Measurements from ENCODE around the gene ELOVL1.

ELOVL1 gene

GRCh38 chr1:43315963-43316737, 51.7 kb downstream of the ELOVL1 start:
- DNase-seq (ENCODE audit: low read depth, low spot score): no peak
- in situ Hi-C loops (cut with HindIII; ENCODE audit: low sequenced_read_pairs): no loop called here
- H3K4me3 ChIP-seq (ENCODE audit: low read depth, low read length): no peak overlapping the region
- no peak for TF ChIP-seq CTCF (IDR thresholded peaks at IDR 0.05; ENCODE audit: low read depth, low read length)

GRCh38 chr1:43315481-43315880, 52.3 kb downstream of the ELOVL1 start:
- no peak for TF ChIP-seq CTCF (IDR thresholded peaks at IDR 0.05; ENCODE audit: low read depth, low read length)

GRCh38 chr1:43314233-43314632, 53.6 kb downstream of the ELOVL1 start:
- TF ChIP-seq CTCF (IDR thresholded peaks at IDR 0.05; ENCODE audit: low read depth, low read length): no peak
- in situ Hi-C loops (cut with HindIII; ENCODE audit: low sequenced_read_pairs): no loop called here
- H3K4me3 ChIP-seq (ENCODE audit: low read depth, low read length): no peak overlapping the region
- DNase-seq (ENCODE audit: low read depth, low spot score): no peak

More at GRCh38 chr1:43315481-43315880, 52.3 kb downstream of the ELOVL1 start:
- in situ Hi-C loops (cut with HindIII; ENCODE audit: low sequenced_read_pairs): no loop called here
- no peak overlapping the region for H3K4me3 ChIP-seq (ENCODE audit: low read depth, low read length)
- DNase-seq (ENCODE audit: low read depth, low spot score): no peak

- in situ Hi-C loops (cut with HindIII; ENCODE audit: low sequenced_read_pairs): no loop called here
- TF ChIP-seq CTCF (IDR thresholded peaks at IDR 0.05; ENCODE audit: low read depth, low read length): no peak
- H3K4me3 ChIP-seq (ENCODE audit: low read depth, low read length): no peak overlapping the region
- DNase-seq (ENCODE audit: low read depth, low spot score): no peak
Observed at GRCh38 chr1:43313771-43314170, 54.0 kb downstream of the ELOVL1 start.

All from astrocyte of the spinal cord (primary cell).